Breast epithelium (tissue), 3 donors: ENCODE results near the gene GNAQ.

Experiments
- CTCF ChIP-seq, 3 donors: fragments of 450-650 bp; IDR thresholded peaks; one replicate each; pipeline ENCODE4 v1.5.1; 2016 to 2017; ENCODE audit warnings: antibody characterized with exemption in 3 of 3, mild to moderate bottlenecking in 3 of 3, moderate library complexity in 3 of 3
- POLR2A ChIP-seq: fragments of 450-650 bp; IDR thresholded peaks from one replicate; pipeline ENCODE4 v1.6.1; 2016; ENCODE audit warnings: antibody characterized with exemption, mild to moderate bottlenecking, moderate library complexity
- POLR2AphosphoS5 ChIP-seq, 3 donors: sonication (generic); formaldehyde crosslinking; IDR thresholded peaks; one replicate each; pipeline ENCODE4 v1.6.1; 2017; ENCODE audit warnings: antibody characterized with exemption in 3 of 3

- TF ChIP-seq CTCF (IDR thresholded peaks at IDR 0.05) = no peak
- TF ChIP-seq POLR2A = no peak
- no peak for TF ChIP-seq POLR2AphosphoS5 (IDR thresholded peaks at IDR 0.05)
Measured at GRCh38 chr9:77933019-77933418, 98.6 kb downstream of the GNAQ start.
